ENCODE data around the gene MBD3L1. TPM values are rescaled to one million over a fixed set of nuclear protein-coding genes. Genes with fewer than 3 reads are reported as not detected.

Gene MBD3L1
- total RNA-seq, 6 donors from 2014 or later = not detected

DNA sequence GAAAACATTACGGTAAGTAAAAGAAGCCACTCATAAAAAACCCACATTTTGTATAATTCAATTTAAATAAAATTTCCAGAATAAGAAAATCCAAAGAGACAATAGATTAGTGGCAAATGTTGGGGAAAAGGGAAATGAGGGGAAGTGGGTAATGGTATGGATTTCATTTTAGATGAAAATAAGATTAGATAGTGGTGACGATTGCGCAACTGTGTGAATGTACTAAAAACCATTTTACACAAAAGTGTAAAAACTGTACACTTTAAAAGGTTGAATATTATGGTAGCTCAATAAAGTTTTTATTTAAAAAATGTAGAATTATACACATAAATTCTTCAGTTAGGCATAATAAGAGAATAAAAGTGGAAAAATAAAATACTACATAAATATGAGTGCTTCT, 3.7 kb downstream of the MBD3L1 start:
- 92% methylated on average over 3 of the region's 3 CpGs for WGBS, 2 donors
- no peaks in the 10 kb centered on the region for H3K27me3 ChIP-seq
- DNase-seq (no peak), ATAC-seq (ENCODE audit: low FRiP score in 2 of 2) (no peak)
- TF ChIP-seq EP300 (IDR thresholded peaks at IDR 0.05) = no peak
- no peak for TF ChIP-seq POLR2A (IDR thresholded peaks at IDR 0.05)
- TF ChIP-seq POLR2AphosphoS5 (IDR thresholded peaks at IDR 0.05) = no peak
- TF ChIP-seq, protein P1, sequence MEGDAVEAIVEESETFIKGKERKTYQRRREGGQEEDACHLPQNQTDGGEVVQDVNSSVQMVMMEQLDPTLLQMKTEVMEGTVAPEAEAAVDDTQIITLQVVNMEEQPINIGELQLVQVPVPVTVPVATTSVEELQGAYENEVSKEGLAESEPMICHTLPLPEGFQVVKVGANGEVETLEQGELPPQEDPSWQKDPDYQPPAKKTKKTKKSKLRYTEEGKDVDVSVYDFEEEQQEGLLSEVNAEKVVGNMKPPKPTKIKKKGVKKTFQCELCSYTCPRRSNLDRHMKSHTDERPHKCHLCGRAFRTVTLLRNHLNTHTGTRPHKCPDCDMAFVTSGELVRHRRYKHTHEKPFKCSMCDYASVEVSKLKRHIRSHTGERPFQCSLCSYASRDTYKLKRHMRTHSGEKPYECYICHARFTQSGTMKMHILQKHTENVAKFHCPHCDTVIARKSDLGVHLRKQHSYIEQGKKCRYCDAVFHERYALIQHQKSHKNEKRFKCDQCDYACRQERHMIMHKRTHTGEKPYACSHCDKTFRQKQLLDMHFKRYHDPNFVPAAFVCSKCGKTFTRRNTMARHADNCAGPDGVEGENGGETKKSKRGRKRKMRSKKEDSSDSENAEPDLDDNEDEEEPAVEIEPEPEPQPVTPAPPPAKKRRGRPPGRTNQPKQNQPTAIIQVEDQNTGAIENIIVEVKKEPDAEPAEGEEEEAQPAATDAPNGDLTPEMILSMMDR (IDR thresholded peaks at IDR 0.05) = no peak
- no peak overlapping the region for H3K27ac ChIP-seq
- H3K4me3 ChIP-seq = no peak overlapping the region
- H3K36me3 ChIP-seq = no peaks in the 10 kb centered on the region
- no peaks in the 10 kb centered on the region for H3K9me3 ChIP-seq
- peaks cover 7 to 10% (median 8%) of the 10 kb centered on the region in 4 donors for H3K4me1 ChIP-seq

DNA sequence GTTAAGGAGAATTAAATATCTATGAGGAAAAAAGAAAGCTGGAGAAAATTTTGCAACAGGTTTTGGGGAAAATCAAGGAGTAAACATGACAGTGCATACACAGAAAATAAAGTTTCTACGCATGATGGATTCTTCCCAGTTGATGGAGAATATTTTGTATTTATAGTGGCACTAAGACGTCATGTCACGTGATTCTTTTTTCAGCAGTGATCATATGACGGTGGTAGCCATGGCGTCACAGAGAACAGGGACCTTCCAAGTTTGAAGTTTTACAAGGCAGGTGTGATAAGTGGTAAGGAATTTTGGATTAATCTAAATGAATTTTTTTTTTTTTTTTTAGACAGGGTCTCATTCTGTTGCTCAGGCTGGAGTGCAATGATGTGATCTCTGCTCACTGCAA, 8.5 kb downstream of the MBD3L1 start:
- 87 to 88% methylated on average over 5 of the region's 5 CpGs for WGBS, 2 donors
- H3K36me3 ChIP-seq = no peaks in the 10 kb centered on the region
- no peaks in the 10 kb centered on the region for H3K27me3 ChIP-seq
- DNase-seq (no peak), ATAC-seq (ENCODE audit: low FRiP score in 2 of 2) (no peak)
- no peaks in the 10 kb centered on the region for H3K4me1 ChIP-seq
- no peak overlapping the region for H3K4me3 ChIP-seq
- TF ChIP-seq POLR2A (IDR thresholded peaks at IDR 0.05) (no peak), POLR2AphosphoS5 (IDR thresholded peaks at IDR 0.05) (no peak), EP300 (IDR thresholded peaks at IDR 0.05) (no peak)
- TF ChIP-seq, protein P1 (IDR thresholded peaks at IDR 0.05) = no peak
- no peaks in the 10 kb centered on the region for H3K9me3 ChIP-seq
- H3K27ac ChIP-seq = no peak overlapping the region

DNA sequence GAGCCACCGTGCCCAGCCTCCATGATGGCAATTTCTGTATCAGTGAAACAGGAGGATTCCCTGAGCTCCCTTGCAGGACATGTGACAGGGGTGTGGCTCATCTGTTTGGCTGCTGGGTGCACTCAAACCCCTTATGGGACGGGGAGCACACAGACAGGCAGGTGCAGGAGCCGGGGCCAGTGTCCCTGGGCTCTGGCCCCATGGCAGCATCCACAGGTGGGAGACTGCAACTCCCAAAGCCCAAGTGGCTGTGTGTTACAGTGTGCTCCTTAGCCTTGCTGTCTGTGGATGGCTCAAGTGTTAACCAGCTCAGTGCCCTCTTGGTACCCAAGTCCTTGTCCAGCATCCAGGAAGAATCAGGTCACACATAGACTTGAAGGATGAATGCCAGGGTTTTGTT, 14.6 kb downstream of the MBD3L1 start:
- Histone ChIP-seq H3K9me3 (peaks cover 0 to 10% (median 4%) of the 10 kb centered on the region in 4 donors), H3K4me3 (no peak overlapping the region), H3K27ac (no peak overlapping the region), H3K27me3 (no peaks in the 10 kb centered on the region), H3K4me1 (no peaks in the 10 kb centered on the region), H3K36me3 (no peaks in the 10 kb centered on the region)
- TF ChIP-seq EP300 (IDR thresholded peaks at IDR 0.05) (no peak), POLR2AphosphoS5 (IDR thresholded peaks at IDR 0.05) (no peak), POLR2A (IDR thresholded peaks at IDR 0.05) (no peak)
- TF ChIP-seq, protein P1 (IDR thresholded peaks at IDR 0.05) = no peak
- no peak for DNase-seq
- 73 to 79% methylated on average over 1 to 3 of the region's 3 CpGs for WGBS, 2 donors
- no peak for ATAC-seq (ENCODE audit: low FRiP score in 2 of 2)

GRCh38 chr19:8849232-8849631, 17.1 kb downstream of the MBD3L1 start:
- H3K4me3 ChIP-seq = no peak overlapping the region
- H3K27ac ChIP-seq = no peak overlapping the region
- DNase-seq (no peak), ATAC-seq (ENCODE audit: low FRiP score in 2 of 2) (no peak)
- H3K9me3 ChIP-seq = peaks cover 0 to 10% (median 4%) of the 10 kb centered on the region in 4 donors
- H3K27me3 ChIP-seq = no peaks in the 10 kb centered on the region
- no peaks in the 10 kb centered on the region for H3K36me3 ChIP-seq
- H3K4me1 ChIP-seq = no peaks in the 10 kb centered on the region
- 88 to 95% methylated on average over 2 of the region's 2 CpGs for WGBS, 2 donors
- TF ChIP-seq POLR2A (IDR thresholded peaks at IDR 0.05) = no peak
- no peak for TF ChIP-seq EP300 (IDR thresholded peaks at IDR 0.05)
- TF ChIP-seq, protein P1 (IDR thresholded peaks at IDR 0.05) = no peak
- no peak for TF ChIP-seq POLR2AphosphoS5 (IDR thresholded peaks at IDR 0.05)

- 96% methylated on average over 3 of the region's 3 CpGs for WGBS, 2 donors
- H3K27me3 ChIP-seq = no peaks in the 10 kb centered on the region
- peaks cover 0 to 10% (median 4%) of the 10 kb centered on the region in 4 donors for H3K9me3 ChIP-seq
- no peak overlapping the region for H3K27ac ChIP-seq
- DNase-seq (no peak), ATAC-seq (ENCODE audit: low FRiP score in 2 of 2) (no peak)
- TF ChIP-seq POLR2A (IDR thresholded peaks at IDR 0.05) = no peak
- TF ChIP-seq POLR2AphosphoS5 (IDR thresholded peaks at IDR 0.05) = no peak
- TF ChIP-seq, protein P1 (IDR thresholded peaks at IDR 0.05) = no peak
- TF ChIP-seq EP300 (IDR thresholded peaks at IDR 0.05) = no peak
- H3K4me3 ChIP-seq = no peak overlapping the region
- no peaks in the 10 kb centered on the region for H3K4me1 ChIP-seq
- H3K36me3 ChIP-seq = no peaks in the 10 kb centered on the region
Measured at GRCh38 chr19:8850488-8850887, 18.3 kb downstream of the MBD3L1 start.

Data from upper lobe of left lung (tissue), 6 donors.